Suprapubic skin (tissue), 4 donors: ENCODE data around the gene TMEM163.

Experiments used
- EP300 ChIP-seq: sonication (generic); formaldehyde crosslinking; IDR thresholded peaks from one replicate; pipeline ENCODE4 v1.6.1; 2017; ENCODE audit warnings: antibody characterized with exemption
- POLR2A ChIP-seq, 2 donors: fragments of 450-650 bp; IDR thresholded peaks; one replicate each; pipeline ENCODE4 v1.6.1; 2017; ENCODE audit warnings: antibody characterized with exemption in 2 of 2, mild to moderate bottlenecking in 2 of 2, moderate library complexity in 2 of 2
- POLR2AphosphoS5 ChIP-seq, 3 donors: sonication (generic); formaldehyde crosslinking; IDR thresholded peaks; one replicate each; pipeline ENCODE4 v1.6.1; 2017; ENCODE audit warnings: antibody characterized with exemption in 3 of 3
- TF ChIP-seq, protein P1 (sequence below), 2 donors: fragments of 200-600 bp in 1 of 2; fragments of 450-650 bp in 1 of 2; sonication (generic) in 1 of 2; IDR thresholded peaks; one replicate each; pipeline ENCODE4 v1.5.1; 2016 to 2019; ENCODE audit warnings: antibody characterized with exemption in 2 of 2, mild to moderate bottlenecking in 1 of 2, moderate library complexity in 1 of 2

DNA sequence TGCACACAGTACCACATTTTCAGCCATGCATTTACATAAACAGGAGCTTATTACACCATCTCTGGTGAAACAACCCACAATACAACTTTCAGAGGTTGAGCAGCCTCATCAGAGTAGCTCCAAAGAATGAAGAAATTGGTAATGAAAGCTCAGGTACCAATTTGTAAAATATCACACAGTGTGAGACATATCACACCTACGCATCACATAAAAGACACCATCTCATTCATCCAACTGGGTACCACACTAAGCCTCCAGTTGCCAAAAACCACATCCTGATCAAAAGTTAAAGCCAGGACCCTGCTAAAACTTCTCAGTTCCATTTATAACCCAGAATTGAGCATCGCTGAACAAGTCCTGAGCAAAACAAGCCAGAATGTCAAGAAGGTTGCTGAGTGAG lies 4.6 kb downstream of the TMEM163 start:
- TF ChIP-seq, protein P1, sequence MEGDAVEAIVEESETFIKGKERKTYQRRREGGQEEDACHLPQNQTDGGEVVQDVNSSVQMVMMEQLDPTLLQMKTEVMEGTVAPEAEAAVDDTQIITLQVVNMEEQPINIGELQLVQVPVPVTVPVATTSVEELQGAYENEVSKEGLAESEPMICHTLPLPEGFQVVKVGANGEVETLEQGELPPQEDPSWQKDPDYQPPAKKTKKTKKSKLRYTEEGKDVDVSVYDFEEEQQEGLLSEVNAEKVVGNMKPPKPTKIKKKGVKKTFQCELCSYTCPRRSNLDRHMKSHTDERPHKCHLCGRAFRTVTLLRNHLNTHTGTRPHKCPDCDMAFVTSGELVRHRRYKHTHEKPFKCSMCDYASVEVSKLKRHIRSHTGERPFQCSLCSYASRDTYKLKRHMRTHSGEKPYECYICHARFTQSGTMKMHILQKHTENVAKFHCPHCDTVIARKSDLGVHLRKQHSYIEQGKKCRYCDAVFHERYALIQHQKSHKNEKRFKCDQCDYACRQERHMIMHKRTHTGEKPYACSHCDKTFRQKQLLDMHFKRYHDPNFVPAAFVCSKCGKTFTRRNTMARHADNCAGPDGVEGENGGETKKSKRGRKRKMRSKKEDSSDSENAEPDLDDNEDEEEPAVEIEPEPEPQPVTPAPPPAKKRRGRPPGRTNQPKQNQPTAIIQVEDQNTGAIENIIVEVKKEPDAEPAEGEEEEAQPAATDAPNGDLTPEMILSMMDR (IDR thresholded peaks at IDR 0.05): no peak
- no peak for TF ChIP-seq POLR2AphosphoS5 (IDR thresholded peaks at IDR 0.05)
- TF ChIP-seq POLR2A (IDR thresholded peaks at IDR 0.05): no peak
- no peak for TF ChIP-seq EP300
